Neural cell (in vitro differentiated cells): Measurements from ENCODE around the gene EIF4B. TPM values are rescaled to one million over a fixed set of nuclear protein-coding genes. Genes with fewer than 3 reads are reported as not detected.

Experiments used
- H2AFZ ChIP-seq: fragments of 200-600, 300-800 bp; sonication (generic), shearing (Covaris generic); 2 replicates; pipeline ENCODE4 v1.6.0; 2014; ENCODE audit warnings: low read depth, mild to moderate bottlenecking, antibody characterized with exemption, low read length, moderate library complexity
- H3F3A ChIP-seq: fragments of 200-600 bp; shearing (Covaris generic); 2 replicates; pipeline ENCODE4 v1.6.1; 2016; ENCODE audit warnings: mild to moderate bottlenecking, moderate library complexity, mixed read lengths, antibody characterized with exemption, low read length; ENCODE audit not compliant: insufficient read depth, poor library complexity, severe bottlenecking
- H3K27ac ChIP-seq: fragments of 200-600, 300-800 bp; sonication (generic), shearing (Covaris generic); 2 replicates; pipeline ENCODE4 v1.5.1; 2014; ENCODE audit warnings: mild to moderate bottlenecking, low read length, moderate library complexity
- H3K27me3 ChIP-seq: fragments of 300-800, 200-600 bp; sonication (generic), shearing (Covaris generic); 2 replicates; pipeline ENCODE4 v1.6.0; 2014; ENCODE audit warnings: mild to moderate bottlenecking, low read depth, low read length, moderate library complexity; ENCODE audit not compliant: insufficient read depth
- H3K36me3 ChIP-seq: fragments of 300-800, 200-600 bp; sonication (generic), shearing (Covaris generic); 2 replicates; pipeline ENCODE4 v1.5.1; 2014; ENCODE audit warnings: mild to moderate bottlenecking, antibody characterized with exemption, low read length, moderate library complexity; ENCODE audit not compliant: insufficient read depth
- H3K4me2 ChIP-seq: fragments of 300-800, 200-600 bp; sonication (generic), shearing (Covaris generic); 2 replicates; pipeline ENCODE4 v1.6.0; 2014; ENCODE audit warnings: mild to moderate bottlenecking, low read length
- H3K4me3 ChIP-seq: fragments of 300-800, 200-600 bp; sonication (generic), shearing (Covaris generic); 2 replicates; pipeline ENCODE4 v1.5.1; 2014; ENCODE audit warnings: mild to moderate bottlenecking, low read length, moderate library complexity
- H3K79me2 ChIP-seq: fragments of 200-600 bp; shearing (Covaris generic); replicated peaks from 2 replicates; pipeline ENCODE4 v1.6.0; 2014; ENCODE audit warnings: mild to moderate bottlenecking, low read length, moderate library complexity; ENCODE audit not compliant: insufficient read depth
- H3K9ac ChIP-seq: fragments of 300-800, 200-600 bp; sonication (generic), shearing (Covaris generic); 2 replicates; pipeline ENCODE4 v1.6.1; 2016; ENCODE audit warnings: mild to moderate bottlenecking, low read length, mixed read lengths
- H3K9me2 ChIP-seq: fragments of 200-600 bp; shearing (Covaris generic); 2 replicates; pipeline ENCODE4 v1.6.1; 2016; ENCODE audit warnings: mild to moderate bottlenecking, low read length, mixed read lengths; ENCODE audit not compliant: insufficient read depth
- H3K9me3 ChIP-seq: fragments of 200-600, 300-800 bp; sonication (generic), shearing (Covaris generic); 2 replicates; pipeline ENCODE4 v1.6.1; 2016; ENCODE audit warnings: mild to moderate bottlenecking, mixed run types, low read length, moderate library complexity, mixed read lengths
- H4K20me1 ChIP-seq: fragments of 200-600 bp; shearing (Covaris generic); 2 replicates; pipeline ENCODE4 v1.6.1; 2016; ENCODE audit warnings: mild to moderate bottlenecking, mixed run types; ENCODE audit not compliant: insufficient read depth
- CTCF ChIP-seq: fragments of 450-650 bp; IDR thresholded peaks from 2 replicates; pipeline ENCODE4 v1.5.1; 2014; ENCODE audit warnings: antibody characterized with exemption, mild to moderate bottlenecking, moderate library complexity; ENCODE audit not compliant: poor library complexity, severe bottlenecking
- EP300 ChIP-seq: fragments of 450-650 bp; conservative IDR thresholded peaks from 2 replicates; pipeline ENCODE4 v1.6.1; 2014; ENCODE audit warnings: antibody characterized with exemption, mild to moderate bottlenecking, moderate library complexity; ENCODE audit not compliant: poor library complexity, severe bottlenecking
- EZH2 ChIP-seq: fragments of 200-600, 300-800 bp; shearing (Covaris generic), sonication (generic); IDR thresholded peaks from 2 replicates; pipeline ENCODE4 v1.6.1; 2014; ENCODE audit warnings: antibody characterized with exemption, low read length, borderline replicate concordance, mild to moderate bottlenecking; ENCODE audit not compliant: insufficient read depth, poor library complexity, severe bottlenecking
- MXI1 ChIP-seq: fragments of 450-650 bp; conservative IDR thresholded peaks from 2 replicates; pipeline ENCODE4 v1.6.1; 2014; ENCODE audit warnings: antibody characterized with exemption, mild to moderate bottlenecking; ENCODE audit not compliant: poor library complexity, severe bottlenecking
- POLR2AphosphoS5 ChIP-seq: IDR thresholded peaks from 2 replicates; pipeline ENCODE4 v1.6.1; 2012
- RAD21 ChIP-seq: fragments of 450-650 bp; conservative IDR thresholded peaks from 2 replicates; pipeline ENCODE4 v1.6.1; 2014; ENCODE audit warnings: antibody characterized with exemption, mild to moderate bottlenecking, moderate library complexity
- REST ChIP-seq: IDR thresholded peaks from 2 replicates; pipeline ENCODE4 v1.6.1; 2012; ENCODE audit warnings: borderline replicate concordance
- SMC3 ChIP-seq: fragments of 450-650 bp; conservative IDR thresholded peaks from 2 replicates; pipeline ENCODE4 v1.6.1; 2014; ENCODE audit warnings: antibody characterized with exemption, mild to moderate bottlenecking, moderate library complexity; ENCODE audit not compliant: poor library complexity
- TAF1 ChIP-seq: IDR thresholded peaks from 2 replicates; pipeline ENCODE4 v1.6.1; 2012; ENCODE audit warnings: low read depth
- polyA plus RNA-seq: library from polyadenylated mRNA; depleted of rRNA; stranded (reverse); fragments of >200 nt; gene quantifications from 2 replicates; pipeline ENCODE4 v1.2.3, GENCODE V29; 2014

Gene EIF4B
- polyA plus RNA-seq, 1 donor from 2014 or later = 333 TPM

GRCh38 chr12:53005215-53005985, 856 bp upstream of the EIF4B start:
- Histone ChIP-seq H3K4me2 (peak overlapping the region; percentile 73), H3K27me3 (no peaks in the 10 kb centered on the region), H3K4me3 (peak overlapping the region; percentile 85), H3K27ac (peak overlapping the region; percentile 99), H3F3A (peaks cover 9% of the 10 kb centered on the region), H2AFZ (peak overlapping the region; percentile 61), H4K20me1 (peaks cover 11% of the 10 kb centered on the region), H3K9me2 (no peaks in the 10 kb centered on the region), H3K9me3 (no peaks in the 10 kb centered on the region), H3K9ac (peak overlapping the region; percentile 99), H3K36me3 (no peaks in the 10 kb centered on the region), H3K79me2 (peaks cover 35% of the 10 kb centered on the region)
- no peak for TF ChIP-seq SMC3
- TF ChIP-seq TAF1 = no peak
- TF ChIP-seq CTCF = no peak
- TF ChIP-seq REST = no peak
- TF ChIP-seq MXI1 = no peak
- TF ChIP-seq RAD21 = no peak
- no peak for TF ChIP-seq EZH2
- TF ChIP-seq POLR2AphosphoS5 = no peak
- no peak for TF ChIP-seq EP300

GRCh38 chr12:53006810-53007309, 604 bp downstream of the EIF4B start:
- Histone ChIP-seq H3K9ac (peak overlapping the region; percentile 99), H3K9me2 (no peaks in the 10 kb centered on the region), H3K4me2 (peak overlapping the region; percentile 81), H3F3A (peaks cover 9% of the 10 kb centered on the region), H3K9me3 (no peaks in the 10 kb centered on the region), H3K27me3 (no peaks in the 10 kb centered on the region), H3K27ac (peak overlapping the region; percentile 99), H2AFZ (peak overlapping the region; percentile 87), H4K20me1 (peaks cover 15% of the 10 kb centered on the region), H3K36me3 (no peaks in the 10 kb centered on the region), H3K79me2 (peaks cover 50% of the 10 kb centered on the region), H3K4me3 (peak overlapping the region; percentile 85)
- TF ChIP-seq RAD21 (no peak), MXI1 (peak; percentile 99), TAF1 (peak; percentile 22), POLR2AphosphoS5 (no peak), EP300 (no peak), EZH2 (no peak), SMC3 (no peak), CTCF (no peak), REST (no peak)
